HG03575 (cell line): ENCODE data around the gene GRIN2C.
"Not testable (repeated sequence)": the region's sequence is repeated elsewhere in the genome, so short reads cannot be mapped to it uniquely, and the experiment has no call there.

Experiments used
- ATAC-seq: cut with Tn5 transposase; IDR thresholded peaks from one replicate; pipeline ENCODE4 v1.9.1; 2021; ENCODE audit not compliant: unreplicated experiment, insufficient number of reproducible peaks, low FRiP score; ENCODE audit errors: extremely low read depth

Gene GRIN2C

DNA sequence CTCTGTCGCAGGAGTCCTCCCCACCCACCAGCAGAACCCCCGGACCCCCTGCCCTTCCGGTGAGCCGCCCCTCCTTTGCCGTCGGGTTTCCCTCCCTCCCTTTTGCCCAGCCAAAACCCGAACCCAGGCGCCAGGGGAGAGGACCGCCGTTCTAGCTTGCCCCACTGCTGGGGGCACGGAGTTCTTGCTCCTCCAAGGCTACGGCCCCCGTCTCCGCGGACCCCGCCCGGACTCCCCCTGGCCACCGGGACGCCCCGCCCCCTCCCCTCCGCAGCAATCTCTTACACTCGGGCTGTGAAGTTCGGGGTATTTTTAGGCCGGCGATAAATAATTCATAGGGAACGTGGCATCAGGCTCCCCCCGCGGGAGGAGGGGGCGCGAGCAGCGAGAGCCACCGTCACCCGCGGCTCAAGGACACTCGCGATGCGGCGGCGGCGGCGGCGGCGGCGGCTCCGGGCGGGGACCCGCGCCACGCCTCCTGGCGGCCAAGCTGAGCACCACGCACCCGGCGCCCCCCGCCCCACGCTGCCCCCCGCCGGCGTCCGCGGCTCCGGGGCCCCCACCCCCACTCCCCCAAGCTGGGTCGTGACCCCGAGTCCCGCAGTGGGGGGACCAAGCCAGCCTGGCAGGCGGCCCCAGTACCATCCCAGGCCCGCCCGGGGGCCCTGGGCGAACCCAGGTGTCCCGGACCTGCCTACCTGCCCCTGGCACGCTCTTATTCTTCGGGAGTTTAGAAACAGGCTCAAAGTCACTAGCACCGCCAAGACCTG, at the start of gene GRIN2C:
TSS of gene GRIN2C (minus strand) at position 427 of the 770 bp plus-strand sequence. CDS start 4,793 bp downstream, outside the sequence.
- ATAC-seq = no peak

DNA sequence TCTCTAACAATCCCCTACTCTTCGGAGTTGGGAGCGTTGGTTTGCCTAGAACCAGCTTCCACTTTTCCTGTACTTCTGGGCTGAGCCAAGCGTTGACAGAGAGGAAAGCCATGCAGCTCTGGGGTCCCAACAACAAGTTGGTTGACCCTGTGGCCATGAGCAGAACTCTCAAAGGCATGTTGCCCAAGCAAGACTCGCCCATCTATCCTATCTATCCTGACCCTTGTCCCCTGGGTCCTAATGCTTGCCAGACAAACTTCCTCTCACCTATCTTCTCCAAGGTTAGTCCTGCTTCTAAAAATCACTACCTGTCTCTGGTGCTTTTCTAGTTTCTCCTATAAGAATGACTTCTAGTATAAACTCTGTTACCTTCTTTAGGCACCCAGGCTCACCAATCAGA, 49.4 kb upstream of the GRIN2C start:
- not testable (repeated sequence) for ATAC-seq

DNA sequence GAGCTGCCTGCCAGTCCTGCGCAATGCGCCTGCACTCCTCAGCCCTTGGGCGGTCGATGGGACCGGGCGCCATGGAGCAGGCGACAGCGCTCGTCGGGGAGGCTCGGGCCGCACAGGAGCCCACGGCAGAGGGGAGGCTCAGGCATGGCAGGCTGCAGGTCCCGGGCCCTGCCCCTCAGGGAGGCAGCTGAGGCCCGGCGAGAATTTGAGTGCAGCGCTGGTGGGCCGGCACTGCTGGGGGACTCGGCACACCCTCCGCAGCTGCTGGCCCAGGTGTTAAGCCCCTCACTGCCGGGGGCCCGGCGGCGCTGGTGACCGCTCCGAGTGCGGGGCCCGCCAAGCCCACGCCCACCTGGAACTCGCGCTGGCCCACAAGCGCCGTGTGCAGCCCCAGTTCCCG, 47.3 kb upstream of the GRIN2C start:
- no peak for ATAC-seq

DNA sequence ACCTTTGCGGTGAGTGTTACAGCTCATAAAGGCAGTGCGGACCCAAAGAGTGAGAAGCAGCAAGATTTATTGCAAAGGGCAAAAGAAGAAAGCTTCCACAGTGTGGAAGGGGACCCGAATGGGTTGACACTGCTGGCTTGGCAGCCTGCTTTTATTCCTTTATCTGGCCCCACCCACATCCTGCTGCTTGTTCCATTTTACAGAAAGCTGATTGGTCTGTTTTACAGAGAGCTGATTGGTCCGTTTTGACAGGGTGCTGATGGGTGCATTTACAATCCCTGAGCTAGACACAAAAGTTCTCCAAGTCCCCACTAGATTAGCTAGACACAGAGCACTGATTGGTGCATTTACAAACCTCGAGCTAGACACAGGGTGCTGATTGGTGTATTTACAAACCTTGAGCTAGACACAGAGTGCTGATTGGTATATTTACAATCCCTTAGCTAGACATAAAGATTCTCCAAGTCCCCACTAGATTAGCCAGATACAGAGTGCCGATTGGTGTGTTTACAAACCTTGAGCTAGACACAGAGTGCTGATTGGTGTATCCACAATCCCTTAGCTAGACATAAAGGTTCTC, 46.6 kb upstream of the GRIN2C start:
- ATAC-seq = not testable (repeated sequence)

DNA sequence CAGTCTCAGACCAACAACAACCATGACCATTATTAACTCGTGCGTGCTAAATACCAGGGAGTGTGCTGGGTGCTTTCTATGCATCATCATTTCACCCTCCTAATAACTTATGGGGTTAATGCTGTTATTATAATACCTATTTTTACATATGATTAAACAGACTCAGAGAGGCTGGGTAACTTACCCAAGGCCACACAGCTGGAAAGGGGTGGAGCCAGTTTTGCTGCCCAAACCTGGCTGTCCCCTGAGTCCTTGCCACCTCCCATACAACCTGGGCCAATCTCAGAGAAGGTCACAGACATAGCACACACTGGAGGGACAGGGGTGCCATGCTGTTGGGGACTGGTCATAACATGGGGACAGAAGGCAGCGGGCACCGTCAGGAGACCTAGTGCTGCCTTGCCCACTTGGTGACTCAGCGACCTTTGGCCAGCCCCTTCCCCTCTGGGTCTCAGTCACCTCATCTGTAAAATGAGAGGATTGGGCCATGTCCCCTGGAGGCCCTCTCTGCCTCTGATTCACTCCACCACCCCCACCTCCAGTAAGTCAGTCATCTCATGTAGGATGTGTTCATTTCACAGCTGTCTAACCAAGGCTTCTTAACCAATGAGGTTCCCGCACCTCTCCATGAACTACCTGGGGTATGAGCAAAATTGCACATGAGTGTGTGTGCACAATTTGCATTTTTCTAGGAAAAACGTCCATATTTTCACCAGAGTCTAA, 45.2 kb upstream of the GRIN2C start:
- no peak for ATAC-seq

DNA sequence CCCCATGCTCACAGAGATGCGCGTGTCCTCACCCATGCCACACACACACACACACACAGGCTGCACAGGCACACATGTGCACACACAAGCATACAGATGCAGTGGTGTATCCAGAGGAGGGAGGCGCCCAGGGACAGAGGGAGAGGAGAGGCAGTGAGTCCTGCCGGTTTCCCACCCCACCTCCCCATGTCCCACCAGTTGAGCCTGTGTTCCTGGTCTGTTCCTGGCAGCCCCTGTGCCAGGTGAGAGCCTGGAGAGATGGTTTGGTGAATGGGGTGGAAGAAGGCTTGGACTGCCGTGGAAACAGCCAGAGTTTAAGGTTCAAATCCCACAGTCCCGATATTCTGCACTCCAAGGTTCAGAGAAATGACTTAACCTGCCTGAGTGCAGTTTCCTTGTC, 44.0 kb upstream of the GRIN2C start:
- no peak for ATAC-seq

DNA sequence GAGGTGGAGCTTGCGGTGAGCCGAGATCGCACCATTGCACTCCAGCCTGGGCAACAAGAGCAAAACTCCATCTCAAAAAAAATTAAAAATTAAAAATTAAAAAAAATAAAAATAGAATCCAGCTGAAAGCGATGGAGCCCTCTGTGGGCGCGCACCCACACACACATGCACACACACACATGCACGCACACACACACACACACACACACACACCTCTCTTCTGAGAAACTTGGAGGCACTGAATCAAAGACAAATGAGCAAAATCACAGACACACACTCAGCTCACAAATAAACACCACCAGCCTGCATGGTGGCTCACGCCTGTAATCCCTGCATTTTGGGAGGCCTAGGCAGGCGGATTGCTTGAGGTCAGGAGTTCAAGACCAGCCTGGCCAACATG, 43.3 kb upstream of the GRIN2C start:
- ATAC-seq = no peak

DNA sequence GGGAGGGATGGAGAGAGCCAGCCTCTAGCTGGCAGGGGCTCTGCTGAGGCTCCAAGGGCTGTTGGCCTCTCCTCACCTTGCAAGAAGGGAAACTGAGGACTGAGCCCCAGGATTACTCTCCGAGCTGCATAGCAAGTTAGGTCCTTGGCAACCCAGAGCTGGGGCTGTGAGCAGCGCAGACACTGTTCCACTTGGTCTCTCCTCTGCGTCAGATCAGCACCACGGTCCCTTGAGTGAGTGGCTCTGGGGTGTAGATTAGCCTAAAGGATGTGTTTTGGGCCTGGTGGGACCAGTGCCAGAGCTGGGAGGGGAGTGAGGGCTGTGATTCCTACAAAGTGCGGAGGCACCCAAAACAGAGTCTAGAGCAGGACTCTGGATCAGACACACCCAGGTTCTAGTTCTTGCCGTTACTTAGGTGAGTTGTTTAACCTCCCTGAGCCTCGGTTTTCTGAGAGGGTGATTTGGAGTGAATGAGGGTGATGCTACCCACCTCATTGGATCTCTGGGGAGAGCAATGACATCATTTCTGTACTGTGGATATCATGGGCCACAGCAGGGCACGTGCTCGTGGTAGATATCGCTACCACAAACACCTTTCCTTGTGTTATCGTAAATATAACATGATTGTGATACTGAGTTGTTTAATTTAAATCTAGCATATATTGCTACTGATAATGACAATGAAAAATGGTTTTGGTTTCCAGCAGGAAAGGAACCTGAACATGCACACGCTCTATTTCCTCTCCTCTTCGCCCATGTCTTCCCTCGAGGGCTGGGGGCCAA, 41.9 kb upstream of the GRIN2C start:
- ATAC-seq = no peak

DNA sequence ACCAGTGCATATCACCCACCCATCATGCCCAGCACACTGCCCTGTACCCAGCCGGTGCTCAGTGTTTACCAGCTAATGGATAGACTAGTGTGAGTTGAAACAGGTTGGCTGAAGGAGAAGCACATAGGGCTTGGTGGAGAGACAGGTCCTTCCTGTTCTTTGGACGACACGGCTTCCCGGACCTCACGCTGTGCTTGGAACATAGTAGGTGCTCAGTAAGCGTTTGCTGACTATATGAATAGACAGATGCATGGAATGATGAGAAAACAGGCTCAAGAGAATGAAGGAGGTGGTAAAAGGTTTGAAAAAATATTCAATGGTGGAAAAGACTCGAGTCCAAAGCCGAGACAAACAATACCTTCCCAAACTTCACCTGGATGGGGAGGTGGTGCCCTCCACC, 40.5 kb upstream of the GRIN2C start:
- no peak for ATAC-seq

DNA sequence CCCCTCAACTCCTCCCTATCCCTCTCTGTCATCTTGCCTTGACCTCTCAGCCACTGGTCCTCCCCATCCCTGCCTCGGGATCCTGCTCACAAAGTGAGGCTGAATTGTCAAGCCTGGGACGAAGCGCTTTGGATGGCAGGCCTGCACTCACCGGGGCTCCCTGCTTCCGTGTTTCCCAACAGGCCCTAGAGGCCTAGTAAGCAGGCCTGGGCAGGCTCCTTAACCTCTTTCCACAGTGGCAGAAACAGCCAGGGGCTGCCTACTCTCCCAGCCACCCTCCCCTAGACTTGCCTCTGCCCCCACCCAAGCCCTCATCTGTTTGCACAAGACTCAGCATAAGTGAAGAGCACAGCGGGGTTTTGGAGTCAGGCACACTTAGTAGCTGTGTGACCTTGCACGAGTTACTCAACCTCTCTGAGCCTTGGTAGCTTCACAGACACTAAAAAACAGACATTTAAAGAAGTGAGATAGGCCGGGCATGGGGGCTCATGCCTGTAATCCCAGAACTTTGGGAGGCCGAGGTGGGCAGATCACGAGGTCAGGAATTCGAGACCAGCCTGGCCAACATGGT, 38.8 kb upstream of the GRIN2C start:
- ATAC-seq = no peak

DNA sequence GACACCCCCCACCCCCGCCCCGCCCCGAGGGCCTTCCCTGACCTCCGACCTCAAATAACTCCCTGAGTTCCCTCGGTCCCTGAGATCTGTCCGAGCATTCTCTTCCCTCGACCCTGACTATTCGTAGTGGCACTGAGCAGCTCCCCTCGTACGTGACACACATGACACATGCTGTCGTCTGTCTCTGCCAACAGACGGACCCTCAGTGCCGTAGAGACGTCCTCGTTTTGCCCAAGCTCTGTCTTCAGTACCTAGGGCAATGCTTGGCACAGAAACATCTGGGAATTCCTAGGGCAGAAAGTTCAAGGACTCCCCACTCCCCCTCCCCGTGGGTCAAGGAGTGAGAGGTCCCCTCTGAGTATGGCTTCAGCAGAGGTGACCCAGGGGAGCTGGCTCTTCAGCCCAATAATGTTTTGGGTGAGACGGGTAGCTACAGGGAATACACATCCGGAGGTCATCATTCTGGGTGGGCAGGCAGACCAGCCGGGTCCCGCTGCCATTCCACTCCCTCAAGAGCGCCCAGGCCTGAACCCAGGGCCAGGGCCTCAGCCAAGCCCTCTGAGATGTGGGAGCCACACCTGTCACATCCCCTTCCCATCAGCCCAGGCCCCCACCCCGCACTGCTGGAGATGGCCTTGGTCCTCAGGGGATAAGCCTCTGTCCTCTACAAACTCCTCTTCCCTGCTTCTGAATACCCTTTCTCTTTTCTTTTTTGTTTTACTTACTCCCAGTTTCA, 34.4 kb upstream of the GRIN2C start:
- ATAC-seq = no peak

DNA sequence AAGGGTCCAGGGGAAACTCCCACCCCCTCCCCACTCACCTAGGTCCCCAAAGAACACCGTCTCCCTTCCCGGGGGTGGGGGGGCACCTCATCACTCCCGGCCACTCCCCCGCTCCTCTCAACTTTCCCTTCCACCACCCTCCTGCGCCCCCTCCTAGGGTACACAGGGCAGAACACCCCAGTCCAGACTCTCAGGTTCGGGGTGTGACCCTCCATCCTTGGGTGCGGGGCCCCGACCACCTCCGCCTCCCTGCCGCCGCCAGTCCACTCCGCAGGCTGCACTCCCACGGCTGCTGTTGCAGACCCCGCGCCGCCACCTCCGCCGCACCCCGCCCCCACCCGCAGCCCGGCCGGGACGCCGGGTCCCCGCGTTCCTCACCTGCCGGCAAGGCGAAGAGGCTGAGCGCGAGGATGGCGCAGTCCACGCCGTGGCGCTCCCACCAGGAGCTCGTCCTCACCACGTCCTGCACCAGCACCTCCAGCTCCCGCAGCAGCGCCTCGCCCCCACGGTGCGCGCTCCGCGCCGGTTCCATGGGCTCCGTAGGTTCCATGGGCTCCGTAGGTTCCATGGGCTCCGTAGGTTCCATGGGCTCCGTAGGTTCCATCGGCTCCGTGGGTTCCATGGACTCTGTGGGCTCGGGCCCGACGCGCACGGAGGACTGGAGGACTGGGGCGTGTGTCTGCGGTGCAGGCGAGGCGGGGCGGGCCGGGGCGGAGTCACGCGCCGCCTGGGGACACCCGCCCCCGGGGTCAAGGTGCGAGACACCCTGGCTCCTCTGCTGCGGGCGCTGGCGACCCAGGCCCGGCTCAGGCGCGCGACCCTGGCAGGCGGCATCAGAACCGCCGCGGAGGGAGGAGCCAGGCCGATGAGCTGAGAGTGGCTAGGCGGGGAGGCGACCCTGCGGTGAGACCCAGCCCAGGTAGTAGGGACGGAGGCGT, 33.6 kb upstream of the GRIN2C start, which contains the start of gene FADS6:
TSS of gene FADS6 (minus strand) at position 660 of the 938 bp plus-strand sequence. CDS start at position 622, 38 bp downstream.
- ATAC-seq = no peak

DNA sequence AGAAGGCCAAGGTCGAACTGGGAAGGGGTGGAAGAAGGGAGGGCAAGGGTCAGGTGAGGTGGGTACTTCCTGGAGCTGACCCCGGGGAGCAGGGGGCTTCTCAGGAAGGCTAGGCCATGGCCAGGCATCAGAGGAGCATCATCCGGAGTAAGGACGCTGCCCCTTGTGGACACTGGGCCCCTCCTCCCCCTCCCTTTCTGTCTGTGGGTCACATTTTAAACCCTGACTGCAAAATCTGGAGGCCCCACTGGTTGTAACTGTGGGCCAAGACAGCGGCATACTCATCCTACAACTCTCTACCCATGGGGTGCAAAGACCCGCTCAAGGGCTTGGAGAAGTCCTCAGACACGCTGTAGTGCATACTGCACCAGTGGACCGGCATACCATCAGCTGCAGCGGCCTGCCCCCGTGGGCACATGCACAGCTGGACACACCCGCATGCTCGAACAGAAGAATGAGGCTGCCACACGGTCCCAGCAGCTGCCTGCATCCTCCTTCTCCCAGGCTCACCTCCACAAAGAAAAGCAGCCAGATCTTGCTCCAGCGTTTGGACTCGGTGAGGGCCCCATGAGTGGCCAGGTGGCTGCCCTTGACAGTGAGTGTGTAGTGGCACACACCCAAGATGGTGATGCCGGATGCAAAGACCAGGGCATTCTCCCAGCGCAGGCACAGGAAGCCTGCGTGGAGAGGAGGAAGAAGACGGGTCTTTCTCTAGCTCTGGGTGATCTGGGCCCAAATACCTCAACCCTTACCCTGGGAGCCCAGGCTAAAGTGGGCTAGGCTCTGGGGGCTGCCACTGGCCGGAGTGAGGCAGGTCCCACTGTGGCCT, 32.5 kb upstream of the GRIN2C start:
- no peak for ATAC-seq

DNA sequence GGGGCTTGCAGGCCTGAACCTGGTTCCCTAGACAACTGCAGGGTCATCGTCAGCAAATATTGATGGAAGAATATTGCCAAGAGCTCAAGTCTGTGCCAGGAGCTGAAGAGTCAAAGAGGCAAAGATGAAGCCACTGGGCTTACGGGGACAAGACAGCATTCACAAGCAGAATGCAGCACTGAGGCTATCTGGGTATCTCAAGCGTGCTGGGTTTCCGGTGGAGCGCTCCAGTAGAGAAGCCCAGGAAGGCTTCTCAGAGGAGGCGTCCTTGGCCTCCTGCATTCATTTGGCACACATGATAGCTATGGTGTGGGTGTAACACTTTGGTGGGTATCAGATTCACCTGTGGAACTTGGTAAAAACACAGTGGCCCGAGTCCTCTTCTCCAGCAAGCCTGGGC, 30.9 kb upstream of the GRIN2C start:
- no peak for ATAC-seq

DNA sequence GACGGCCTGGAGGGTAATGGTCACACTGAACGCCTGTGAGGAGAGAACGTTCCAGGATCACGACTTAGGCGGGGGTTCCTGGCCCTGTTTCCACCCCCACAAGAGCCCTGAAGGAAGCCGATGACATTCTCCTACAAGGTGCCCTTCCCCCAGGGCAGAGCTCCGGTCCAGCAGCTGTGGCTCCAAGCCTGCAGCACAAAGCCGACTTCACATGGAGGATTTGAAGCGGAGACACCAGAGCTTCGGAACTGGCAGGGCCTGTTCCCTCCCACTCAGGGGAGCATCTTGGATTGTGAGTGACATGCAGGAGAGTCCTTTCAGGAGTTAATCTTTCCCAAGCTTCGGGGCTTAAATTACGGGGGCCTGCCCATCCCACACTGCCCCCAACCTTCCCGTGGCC, 28.8 kb upstream of the GRIN2C start:
- ATAC-seq = no peak

DNA sequence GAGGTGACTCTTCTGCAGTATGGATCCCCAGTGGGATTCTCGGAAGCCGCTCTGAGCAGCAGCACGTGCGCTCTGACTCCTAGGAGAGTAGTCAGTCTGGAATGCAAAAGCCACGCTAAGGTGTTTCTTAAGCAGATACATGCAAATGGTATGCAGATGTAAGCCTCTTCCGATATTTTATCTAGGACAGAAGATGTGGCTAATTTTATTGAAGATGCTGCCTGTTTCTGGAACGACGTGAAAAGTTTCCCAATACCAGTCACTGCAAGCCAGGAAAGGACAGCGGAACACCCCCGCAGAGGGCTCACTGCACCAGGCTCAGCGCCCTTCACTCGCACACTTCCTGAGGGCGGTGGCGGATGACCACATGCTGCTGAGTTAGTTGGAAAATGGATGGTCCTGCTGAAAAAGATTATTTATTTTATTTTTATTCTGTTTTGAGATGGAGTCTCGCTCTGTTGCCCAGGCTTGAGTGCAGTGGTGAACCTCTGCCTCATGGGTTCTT, 23.6 kb upstream of the GRIN2C start:
- no peak for ATAC-seq
